Spleen (tissue), 11 donors: ENCODE measurements around the gene SPATA45. TPM values are rescaled to one million over a fixed set of nuclear protein-coding genes. Genes with fewer than 3 reads are reported as not detected.

Source experiments
- DNase-seq: peaks from one replicate; pipeline ENCODE4 v3.0.0-alpha.2; 2020
- H3K27ac ChIP-seq, 8 donors: fragments of 200-600 bp; sonication (generic) in 7 of 8; 1 replicate in 4 of 8; 2 replicates in 4 of 8; pipeline versions ENCODE4 v1.5.0 to v1.8.0; 2016 to 2021; ENCODE audit warnings: inconsistent platforms in 4 of 8, mild to moderate bottlenecking in 4 of 8, moderate library complexity in 1 of 8
- H3K27me3 ChIP-seq, 7 donors: fragments of 200-600 bp; sonication (generic) in 6 of 7; replicated peaks in 1 of 7; 1 replicate in 4 of 7; 2 replicates in 3 of 7; pipeline versions ENCODE4 v1.5.0 to v1.8.0; 2016 to 2021; ENCODE audit warnings: inconsistent platforms in 3 of 7, mild to moderate bottlenecking in 1 of 7
- H3K36me3 ChIP-seq, 6 donors: fragments of 200-600 bp; sonication (generic) in 5 of 6; 1 replicate in 4 of 6; 2 replicates in 2 of 6; pipeline versions ENCODE4 v1.5.0 to v1.8.0; 2016 to 2021; ENCODE audit warnings: inconsistent platforms in 2 of 6
- H3K4me1 ChIP-seq, 6 donors: fragments of 200-600 bp; sonication (generic) in 5 of 6; 1 replicate in 3 of 6; 2 replicates in 3 of 6; pipeline versions ENCODE4 v1.5.0 to v1.8.0; 2016 to 2021; ENCODE audit warnings: inconsistent platforms in 3 of 6
- H3K4me3 ChIP-seq, 8 donors: fragments of 200-600 bp; sonication (generic) in 7 of 8; 1 replicate in 4 of 8; 2 replicates in 4 of 8; pipeline versions ENCODE4 v1.5.0 to v1.8.0; 2016 to 2021; ENCODE audit warnings: inconsistent platforms in 4 of 8, mild to moderate bottlenecking in 4 of 8, moderate library complexity in 2 of 8
- H3K9me3 ChIP-seq, 8 donors: fragments of 200-600 bp; sonication (generic) in 7 of 8; 1 replicate in 4 of 8; 2 replicates in 4 of 8; pipeline versions ENCODE4 v1.5.0 to v1.8.0; 2016 to 2021; ENCODE audit warnings: inconsistent platforms in 4 of 8
- POLR2A ChIP-seq, 3 donors: fragments of 450-650 bp; IDR thresholded peaks; one replicate each; pipeline ENCODE4 v1.5.1; 2017; ENCODE audit warnings: antibody characterized with exemption in 3 of 3, mild to moderate bottlenecking in 1 of 3
- POLR2AphosphoS5 ChIP-seq, 3 donors: sonication (generic); formaldehyde crosslinking; IDR thresholded peaks; one replicate each; pipeline ENCODE4 v1.5.1; 2017; ENCODE audit warnings: antibody characterized with exemption in 3 of 3
- WGBS, 5 donors: extraction: QIAGEN DNeasy Blood & Tissue Kit in 3 of 5; methylation state at CpG; one replicate each; pipeline versions ENCODE4 v1.1.5 to v1.1.7; 2013 to 2018; 5-methylcytosine and 5-hydroxymethylcytosine counted together
- intact Hi-C: fragments of 100-400 bp; cut with DNase I; formaldehyde crosslinking; loops from one replicate; pipeline ENCODE4 v1.15.0; 2023; ENCODE audit warnings: low total_unique reads
- polyA plus RNA-seq, 3 donors: library from polyadenylated mRNA; stranded (reverse); fragments of 200-250 nt; gene quantifications; one replicate each; pipeline ENCODE4 v1.2.1, GENCODE V29; 2013
- total RNA-seq, 7 donors: library from RNA; depleted of rRNA in 3 of 7; stranded (reverse); fragments of >200 nt in 3 of 7; fragmentation: NEBNext Ultra II Directional in 4 of 7; extraction: Animal tissue kit (Norgen Biotek cat#: 25700) in 4 of 7; gene quantifications; one replicate each; pipeline versions ENCODE4 v1.1.0 to v1.2.1, GENCODE V29; 2016 to 2021
- TF ChIP-seq, protein P1 (sequence below), 11 experiments: fragments of 200-600 bp in 7 of 11; fragments of 450-650 bp in 4 of 11; sonication (generic) in 4 of 11; IDR thresholded peaks in 8 of 11; conservative IDR thresholded peaks in 3 of 11; 1 replicate in 7 of 11; 2 replicates in 4 of 11; pipeline versions ENCODE4 v1.4.0 to v1.8.0; 2016 to 2021; ENCODE audit warnings: antibody characterized with exemption in 11 of 11, inconsistent platforms in 4 of 11, mild to moderate bottlenecking in 1 of 11
- donor health status: healthy with polysubstance abuse.
- donor health status: DM: no; HTN: no; CAD: no; lungs with moderate emphysema.
- donor health status: DM: no; HTN: no; CAD: no.
- donor health status: Bipolar disorder and iron deficiency.
- donor health status: healthy.
- donor health status: DM: no; HTN: no; CAD: no.
- donor health status: DM: yes; HTN: yes; CAD: no.

SPATA45 gene
- total and polyA plus RNA-seq, 10 donors: 0.38 to 0.83 TPM; not detected in 8

GRCh38 chr1:212792396-212792908, 55.0 kb downstream of the SPATA45 start:
- Histone ChIP-seq H3K36me3 (peaks cover 0 to 24% (median 10%) of the 10 kb centered on the region in 6 donors), H3K9me3 (no peaks in the 10 kb centered on the region), H3K27ac (peak overlapping the region; percentile 92 to 97 (median 96)), H3K27me3 (no peaks in the 10 kb centered on the region), H3K4me1 (peaks cover 22 to 91% (median 57%) of the 10 kb centered on the region in 6 donors), H3K4me3 (peak overlapping the region; percentile 69 to 99 (median 94))
- DNase-seq: no peak
- intact Hi-C loops: no loop called here
- TF ChIP-seq POLR2AphosphoS5 (IDR thresholded peaks at IDR 0.05): no peak
- TF ChIP-seq, protein P1, sequence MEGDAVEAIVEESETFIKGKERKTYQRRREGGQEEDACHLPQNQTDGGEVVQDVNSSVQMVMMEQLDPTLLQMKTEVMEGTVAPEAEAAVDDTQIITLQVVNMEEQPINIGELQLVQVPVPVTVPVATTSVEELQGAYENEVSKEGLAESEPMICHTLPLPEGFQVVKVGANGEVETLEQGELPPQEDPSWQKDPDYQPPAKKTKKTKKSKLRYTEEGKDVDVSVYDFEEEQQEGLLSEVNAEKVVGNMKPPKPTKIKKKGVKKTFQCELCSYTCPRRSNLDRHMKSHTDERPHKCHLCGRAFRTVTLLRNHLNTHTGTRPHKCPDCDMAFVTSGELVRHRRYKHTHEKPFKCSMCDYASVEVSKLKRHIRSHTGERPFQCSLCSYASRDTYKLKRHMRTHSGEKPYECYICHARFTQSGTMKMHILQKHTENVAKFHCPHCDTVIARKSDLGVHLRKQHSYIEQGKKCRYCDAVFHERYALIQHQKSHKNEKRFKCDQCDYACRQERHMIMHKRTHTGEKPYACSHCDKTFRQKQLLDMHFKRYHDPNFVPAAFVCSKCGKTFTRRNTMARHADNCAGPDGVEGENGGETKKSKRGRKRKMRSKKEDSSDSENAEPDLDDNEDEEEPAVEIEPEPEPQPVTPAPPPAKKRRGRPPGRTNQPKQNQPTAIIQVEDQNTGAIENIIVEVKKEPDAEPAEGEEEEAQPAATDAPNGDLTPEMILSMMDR (IDR thresholded peaks at IDR 0.05 in 8 of 11, conservative IDR thresholded peaks at IDR 0.05 in 3 of 11): no peak
- TF ChIP-seq POLR2A (IDR thresholded peaks at IDR 0.05): no peak
- WGBS, 5 donors: 19 to 26% (median 21%) methylated on average over 14 to 16 of the region's 16 CpGs

DNA sequence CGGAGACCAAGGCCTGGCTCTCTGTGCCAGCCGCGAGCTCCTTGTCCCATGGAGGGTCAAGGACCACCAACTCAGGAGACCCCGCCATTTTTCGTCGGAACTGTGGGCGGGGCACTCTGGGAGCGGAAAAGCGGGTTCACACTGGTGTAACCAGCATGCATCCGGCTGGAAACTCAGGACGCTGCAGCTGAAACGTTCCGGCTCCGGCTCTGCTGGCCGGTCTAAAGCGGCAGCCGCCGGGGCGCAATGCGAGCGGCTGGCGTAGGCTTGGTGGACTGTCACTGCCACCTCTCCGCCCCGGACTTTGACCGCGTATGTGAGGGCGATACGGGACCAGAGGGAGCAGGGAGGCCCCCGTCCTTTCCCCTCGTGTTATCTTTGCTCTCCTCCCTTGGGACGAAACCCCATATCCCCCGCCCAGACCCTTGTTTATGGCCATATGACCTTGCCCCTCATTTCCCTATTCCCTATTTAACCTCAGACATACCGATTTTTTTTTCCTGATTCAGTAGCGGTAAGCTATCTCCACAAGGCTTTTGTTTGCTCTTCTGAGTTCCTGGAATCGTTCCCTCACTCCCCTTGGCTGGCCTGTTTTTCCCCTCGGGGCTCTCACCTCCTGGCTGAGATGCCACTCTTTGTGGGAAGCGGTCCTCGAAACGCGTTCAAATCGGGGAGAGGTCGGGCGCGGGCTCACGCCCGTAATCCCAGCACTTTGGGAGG, 55.6 kb downstream of the SPATA45 start, which contains the start of the genes NSL1 and TATDN3:
Gene NSL1, minus strand, starts transcription at position 102 of the 720 bp plus-strand sequence. Its CDS starts 14 bp downstream, at position 88.
Gene TATDN3, plus strand, starts transcription at position 219 of the 720 bp plus-strand sequence. Its CDS starts 28 bp downstream, at position 247.
- Histone ChIP-seq H3K9me3 (no peaks in the 10 kb centered on the region), H3K27me3 (no peaks in the 10 kb centered on the region), H3K4me3 (peak within 1 kb of the TSS; percentile 69 to 99 (median 94)), H3K27ac (peak within 1 kb of the TSS; percentile 92 to 97 (median 96)), H3K36me3 (peaks cover 0 to 24% (median 8%) of the 10 kb centered on the region in 6 donors), H3K4me1 (peaks cover 22 to 88% (median 57%) of the 10 kb centered on the region in 6 donors)
- intact Hi-C loops: no loop called here
- DNase-seq: peak; percentile 97
- 0% methylated on average over 31 to 46 of the region's 46 CpGs for WGBS, 5 donors
- TF ChIP-seq POLR2A (IDR thresholded peaks at IDR 0.05) (peak; percentile 67 to 96 (median 84)), POLR2AphosphoS5 (IDR thresholded peaks at IDR 0.05) (peak; percentile 95 to 97 (median 96))
- TF ChIP-seq, protein P1 (IDR thresholded peaks at IDR 0.05 in 8 of 11, conservative IDR thresholded peaks at IDR 0.05 in 3 of 11): peak in 1 of 11 experiments; percentile 24

GRCh38 chr1:212791261-212791675, 56.2 kb downstream of the SPATA45 start:
- H3K27me3 ChIP-seq: no peaks in the 10 kb centered on the region
- intact Hi-C loops: no loop called here
- H3K4me3 ChIP-seq: peak overlapping the region; percentile 69 to 99 (median 94)
- TF ChIP-seq POLR2AphosphoS5 (IDR thresholded peaks at IDR 0.05) (no peak), POLR2A (IDR thresholded peaks at IDR 0.05) (no peak)
- TF ChIP-seq, protein P1 (IDR thresholded peaks at IDR 0.05 in 8 of 11, conservative IDR thresholded peaks at IDR 0.05 in 3 of 11): no peak
- peak overlapping the region; percentile 92 to 97 (median 96) for H3K27ac ChIP-seq
- H3K9me3 ChIP-seq: no peaks in the 10 kb centered on the region
- WGBS, 5 donors: 0 to 1% (median 0%) methylated on average over 15 to 22 of the region's 22 CpGs
- H3K4me1 ChIP-seq: peaks cover 22 to 82% (median 57%) of the 10 kb centered on the region in 6 donors
- H3K36me3 ChIP-seq: peaks cover 0 to 24% (median 10%) of the 10 kb centered on the region in 6 donors
- no peak for DNase-seq

- WGBS, 5 donors: 90 to 100% (median 98%) methylated on average over 1 of the region's 1 CpG
- Histone ChIP-seq H3K4me1 (peaks cover 22 to 58% (median 32%) of the 10 kb centered on the region in 6 donors), H3K9me3 (no peaks in the 10 kb centered on the region), H3K27me3 (no peaks in the 10 kb centered on the region), H3K4me3 (no peak overlapping the region), H3K27ac (no peak overlapping the region), H3K36me3 (peaks cover 0 to 66% (median 55%) of the 10 kb centered on the region in 6 donors)
- intact Hi-C loops: loop anchor here (10.0 kb wide), 1 partner anchor 121 kb away; no protein-coding TSS in a partner anchor
- no peak for DNase-seq
- TF ChIP-seq POLR2A (IDR thresholded peaks at IDR 0.05) (no peak), POLR2AphosphoS5 (IDR thresholded peaks at IDR 0.05) (no peak)
- TF ChIP-seq, protein P1 (IDR thresholded peaks at IDR 0.05 in 8 of 11, conservative IDR thresholded peaks at IDR 0.05 in 3 of 11): no peak
These were observed 61.6 kb downstream of the SPATA45 start for GRCh38 chr1:212785871-212786270.
